ENCODE data around the gene ITGB2.

The ITGB2 gene

DNA sequence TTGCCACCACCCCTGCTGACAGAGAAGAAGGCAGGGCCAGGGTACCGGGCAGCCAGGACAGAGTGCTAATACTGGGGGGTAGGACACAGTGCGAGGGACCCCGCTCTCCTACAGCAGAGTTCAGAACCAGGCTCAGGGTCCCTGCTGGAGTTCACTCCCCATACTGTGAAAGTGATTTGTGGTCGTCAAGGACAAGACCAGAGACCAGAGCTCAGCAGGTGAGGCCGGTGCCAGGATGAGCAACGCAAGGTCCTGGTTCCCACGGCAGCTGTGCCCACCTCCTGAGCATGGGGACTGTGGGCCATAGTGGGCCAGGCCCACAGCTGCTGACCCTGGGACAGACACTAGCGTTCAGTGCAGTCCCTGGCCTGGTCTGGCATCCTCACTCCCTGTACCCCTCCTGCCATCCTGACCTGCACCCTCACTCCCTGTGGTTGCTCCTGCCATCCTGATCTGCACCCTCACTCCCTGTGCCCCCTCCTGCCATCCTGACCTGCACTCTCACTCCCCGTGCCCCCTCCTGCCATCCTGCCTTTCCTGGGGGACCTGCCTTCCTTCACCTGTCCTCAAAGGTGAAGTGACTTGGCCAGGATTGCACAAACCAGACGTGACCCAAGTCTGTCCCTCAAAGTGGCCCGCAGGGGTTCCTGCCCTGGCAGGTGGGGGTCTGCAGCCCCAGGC is 33.4 kb downstream of the ITGB2 start:
- H2BK15ac ChIP-seq (ENCODE audit: low read length) = no peak overlapping the region
- WGBS, 2 donors (ENCODE audit: extremely low coverage in 2 of 2, insufficient read length in 2 of 2, insufficient replicate concordance in 1 of 2) = no CpG with 5 or more reads among the region's 11 CpGs
- peak overlapping the region; percentile 56 for H2AK5ac ChIP-seq (ENCODE audit: low read depth, low read length)
- H4K91ac ChIP-seq (ENCODE audit: low read depth, low read length, poor library complexity) = no peak overlapping the region
- peak overlapping the region; percentile 30 for H2BK12ac ChIP-seq (ENCODE audit: low read length)
- H3K27ac ChIP-seq (replicated peaks; ENCODE audit: low read length) = no peak overlapping the region
- no peak overlapping the region for H2AFZ ChIP-seq (ENCODE audit: low read length)
- peak overlapping the region; percentile 82 for H3K14ac ChIP-seq (ENCODE audit: low read length)
- no peaks in the 10 kb centered on the region for H3K9me3 ChIP-seq (replicated peaks in 1 of 2; ENCODE audit: control insufficient read depth in 2 of 2, insufficient read depth in 1 of 2, low read depth in 1 of 2, low read length in 2 of 2)
- H2BK120ac ChIP-seq (ENCODE audit: low read depth, low read length) = no peak overlapping the region
- H3K4me3 ChIP-seq (ENCODE audit: low read length in 2 of 2) = peak overlapping the region in 1 of 2 donors; percentile 56
- peak overlapping the region; percentile 28 for H3K18ac ChIP-seq (ENCODE audit: low read length)
- peaks cover 9% of the 10 kb centered on the region for H3K79me1 ChIP-seq (ENCODE audit: low read depth, low read length)
- peak overlapping the region; percentile 93 for H2BK5ac ChIP-seq (ENCODE audit: low read length)
- no peaks in the 10 kb centered on the region for H3K4me1 ChIP-seq (ENCODE audit: control insufficient read depth in 2 of 2, insufficient read depth in 1 of 2, low read depth in 1 of 2, low read length in 2 of 2)
- no peak overlapping the region for H4K8ac ChIP-seq (ENCODE audit: low read depth, low read length)
- H3K9ac ChIP-seq (ENCODE audit: low read depth, low read length, poor library complexity) = peak overlapping the region; percentile 12
- no peak overlapping the region for H3K4ac ChIP-seq (ENCODE audit: low read length)
- no peak for DNase-seq (ENCODE audit: low spot score)
- no peaks in the 10 kb centered on the region for H3K36me3 ChIP-seq (replicated peaks in 1 of 2; ENCODE audit: control insufficient read depth in 2 of 2, insufficient read depth in 2 of 2, low read length in 2 of 2)
- peak overlapping the region; percentile 89 for H3K23ac ChIP-seq (ENCODE audit: low read depth, low read length, poor library complexity)
- no peak overlapping the region for H3K4me2 ChIP-seq (ENCODE audit: insufficient read depth, low read length, poor library complexity, severe bottlenecking)
- H3K27me3 ChIP-seq (ENCODE audit: control insufficient read depth in 3 of 3, insufficient read depth in 3 of 3, low read depth in 1 of 3, low read length in 3 of 3) = peaks cover 0 to 58% (median 0%) of the 10 kb centered on the region in 3 experiments

DNA sequence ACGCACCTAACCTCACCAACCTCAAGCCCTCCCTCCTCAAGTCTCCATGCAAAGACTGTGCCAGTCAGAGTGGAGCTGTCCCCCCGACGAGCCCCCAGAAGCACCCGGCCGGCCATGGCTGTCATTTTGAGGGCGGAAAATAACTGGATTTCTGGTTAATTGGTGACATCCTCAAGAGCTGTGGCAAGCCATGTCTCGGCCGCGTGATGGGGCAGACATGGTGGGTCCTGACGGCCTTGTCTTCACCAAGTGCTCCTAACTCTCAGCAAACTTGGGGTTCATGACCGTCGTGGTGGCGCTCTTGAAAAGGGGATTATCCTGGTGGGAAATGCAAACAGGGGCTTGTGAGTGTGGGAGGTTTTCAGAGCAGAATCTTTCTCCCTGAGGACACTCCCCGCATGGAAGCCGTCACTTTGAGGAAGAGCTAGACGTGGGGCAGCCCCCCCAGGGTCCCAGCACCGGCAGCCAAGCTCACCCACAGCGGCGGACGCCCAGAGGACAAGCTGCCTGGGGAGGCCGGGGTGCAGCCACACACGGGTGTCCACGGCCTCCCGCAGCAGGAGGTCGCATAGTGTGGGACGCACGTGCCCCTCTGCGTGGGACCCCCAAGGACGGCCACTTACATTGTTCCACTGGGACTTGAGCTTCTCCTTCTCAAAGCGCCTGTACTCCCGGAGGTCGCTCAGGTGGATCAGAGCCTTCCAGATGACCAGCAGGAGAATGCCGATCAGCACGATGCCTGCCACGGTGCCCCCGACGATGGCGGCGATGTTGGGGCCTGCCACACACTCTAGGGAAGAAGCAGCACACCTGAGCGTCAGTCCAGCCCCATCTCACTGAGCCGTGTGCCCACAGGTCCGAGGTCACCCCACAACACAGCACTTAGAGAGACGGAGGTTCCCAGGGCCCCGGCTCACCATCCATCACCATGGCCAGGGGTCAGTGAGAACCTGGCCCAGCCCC is 34.3 kb downstream of the ITGB2 start:
- Histone ChIP-seq H3K23ac (ENCODE audit: low read depth, low read length, poor library complexity) (peak overlapping the region; percentile 85), H3K79me1 (ENCODE audit: low read depth, low read length) (peaks cover 9% of the 10 kb centered on the region), H3K4me3 (ENCODE audit: low read length in 2 of 2) (no peak overlapping the region), H4K8ac (ENCODE audit: low read depth, low read length) (no peak overlapping the region), H2BK15ac (ENCODE audit: low read length) (no peak overlapping the region), H2AFZ (ENCODE audit: low read length) (no peak overlapping the region), H3K9me3 (replicated peaks in 1 of 2; ENCODE audit: control insufficient read depth in 2 of 2, insufficient read depth in 1 of 2, low read depth in 1 of 2, low read length in 2 of 2) (no peaks in the 10 kb centered on the region), H2BK5ac (ENCODE audit: low read length) (peak overlapping the region; percentile 93), H2AK5ac (ENCODE audit: low read depth, low read length) (peak overlapping the region; percentile 56), H3K14ac (ENCODE audit: low read length) (peak overlapping the region; percentile 90), H4K91ac (ENCODE audit: low read depth, low read length, poor library complexity) (no peak overlapping the region), H2BK120ac (ENCODE audit: low read depth, low read length) (no peak overlapping the region), H3K27ac (replicated peaks; ENCODE audit: low read length) (no peak overlapping the region), H3K18ac (ENCODE audit: low read length) (peak overlapping the region; percentile 71), H3K9ac (ENCODE audit: low read depth, low read length, poor library complexity) (no peak overlapping the region), H2BK12ac (ENCODE audit: low read length) (peak overlapping the region; percentile 90), H3K4ac (ENCODE audit: low read length) (no peak overlapping the region), H3K4me2 (ENCODE audit: insufficient read depth, low read length, poor library complexity, severe bottlenecking) (no peak overlapping the region), H3K27me3 (ENCODE audit: control insufficient read depth in 3 of 3, insufficient read depth in 3 of 3, low read depth in 1 of 3, low read length in 3 of 3) (peaks cover 0 to 55% (median 0%) of the 10 kb centered on the region in 3 experiments), H3K4me1 (ENCODE audit: control insufficient read depth in 2 of 2, insufficient read depth in 1 of 2, low read depth in 1 of 2, low read length in 2 of 2) (no peaks in the 10 kb centered on the region), H3K36me3 (replicated peaks in 1 of 2; ENCODE audit: control insufficient read depth in 2 of 2, insufficient read depth in 2 of 2, low read length in 2 of 2) (no peaks in the 10 kb centered on the region)
- WGBS, 2 donors (ENCODE audit: extremely low coverage in 2 of 2, insufficient read length in 2 of 2, insufficient replicate concordance in 1 of 2) = no CpG with 5 or more reads among the region's 44 CpGs
- no peak for DNase-seq (ENCODE audit: low spot score)

DNA sequence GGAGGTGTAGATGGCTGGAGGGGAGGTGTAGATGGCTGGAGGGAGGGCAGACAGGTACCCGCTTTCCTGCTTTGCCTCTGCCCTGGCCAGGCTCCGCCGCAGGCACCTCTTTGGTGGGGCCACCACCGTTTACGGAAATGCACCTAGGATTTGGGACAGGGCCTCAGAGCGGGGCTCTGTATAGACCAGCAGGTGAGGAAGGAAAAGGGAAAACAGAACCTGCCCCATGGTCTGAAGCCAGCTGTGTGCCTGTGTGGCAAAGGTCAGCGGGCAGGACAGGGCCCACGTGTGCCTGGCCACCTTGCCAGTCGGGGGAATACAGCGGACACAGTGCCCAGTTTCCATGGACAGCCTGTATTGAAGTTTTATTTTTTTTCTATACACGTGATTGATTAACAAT is 35.1 kb downstream of the ITGB2 start:
- Histone ChIP-seq H3K4ac (ENCODE audit: low read length) (no peak overlapping the region), H2BK15ac (ENCODE audit: low read length) (no peak overlapping the region), H2BK5ac (ENCODE audit: low read length) (no peak overlapping the region), H3K14ac (ENCODE audit: low read length) (no peak overlapping the region), H4K91ac (ENCODE audit: low read depth, low read length, poor library complexity) (no peak overlapping the region), H2AFZ (ENCODE audit: low read length) (no peak overlapping the region), H3K79me1 (ENCODE audit: low read depth, low read length) (peaks cover 9% of the 10 kb centered on the region), H3K4me1 (ENCODE audit: control insufficient read depth in 2 of 2, insufficient read depth in 1 of 2, low read depth in 1 of 2, low read length in 2 of 2) (no peaks in the 10 kb centered on the region), H3K9ac (ENCODE audit: low read depth, low read length, poor library complexity) (no peak overlapping the region), H2BK120ac (ENCODE audit: low read depth, low read length) (no peak overlapping the region), H3K4me2 (ENCODE audit: insufficient read depth, low read length, poor library complexity, severe bottlenecking) (no peak overlapping the region), H3K27ac (replicated peaks; ENCODE audit: low read length) (no peak overlapping the region), H3K36me3 (replicated peaks in 1 of 2; ENCODE audit: control insufficient read depth in 2 of 2, insufficient read depth in 2 of 2, low read length in 2 of 2) (no peaks in the 10 kb centered on the region), H3K27me3 (ENCODE audit: control insufficient read depth in 3 of 3, insufficient read depth in 3 of 3, low read depth in 1 of 3, low read length in 3 of 3) (peaks cover 0 to 52% (median 0%) of the 10 kb centered on the region in 3 experiments), H3K9me3 (replicated peaks in 1 of 2; ENCODE audit: control insufficient read depth in 2 of 2, insufficient read depth in 1 of 2, low read depth in 1 of 2, low read length in 2 of 2) (no peaks in the 10 kb centered on the region), H2AK5ac (ENCODE audit: low read depth, low read length) (no peak overlapping the region), H3K4me3 (ENCODE audit: low read length in 2 of 2) (no peak overlapping the region), H3K18ac (ENCODE audit: low read length) (no peak overlapping the region), H3K23ac (ENCODE audit: low read depth, low read length, poor library complexity) (no peak overlapping the region), H4K8ac (ENCODE audit: low read depth, low read length) (no peak overlapping the region), H2BK12ac (ENCODE audit: low read length) (no peak overlapping the region)
- WGBS, 2 donors (ENCODE audit: extremely low coverage in 2 of 2, insufficient read length in 2 of 2, insufficient replicate concordance in 1 of 2) = no CpG with 5 or more reads among the region's 11 CpGs
- no peak for DNase-seq (ENCODE audit: low spot score)

DNA sequence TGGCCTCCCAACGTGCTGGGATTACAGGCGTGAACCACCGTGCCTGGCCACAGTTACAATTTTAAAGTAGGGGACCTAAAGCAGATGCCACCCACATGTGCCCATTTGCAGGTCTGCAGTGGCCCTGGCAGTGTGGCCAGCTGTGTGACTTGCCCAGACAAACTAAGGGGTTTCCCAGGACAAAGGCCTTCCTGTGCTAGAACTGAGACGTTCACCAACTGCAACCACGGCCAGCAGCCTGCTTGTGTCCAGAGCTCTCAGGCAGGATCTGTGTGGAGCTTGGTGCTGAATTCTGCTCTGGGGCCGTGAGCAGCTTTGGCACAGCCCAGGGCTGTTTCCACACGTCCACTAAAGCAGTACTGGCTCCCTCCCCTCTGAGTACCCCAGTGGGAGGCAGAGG is 36.6 kb downstream of the ITGB2 start:
- no peaks in the 10 kb centered on the region for H3K9me3 ChIP-seq (replicated peaks in 1 of 2; ENCODE audit: control insufficient read depth in 2 of 2, insufficient read depth in 1 of 2, low read depth in 1 of 2, low read length in 2 of 2)
- H3K4me3 ChIP-seq (ENCODE audit: low read length in 2 of 2) = peak overlapping the region in 1 of 2 donors; percentile 18
- no CpG with 5 or more reads among the region's 7 CpGs for WGBS, 2 donors (ENCODE audit: extremely low coverage in 2 of 2, insufficient read length in 2 of 2, insufficient replicate concordance in 1 of 2)
- H4K8ac ChIP-seq (ENCODE audit: low read depth, low read length) = no peak overlapping the region
- H3K27ac ChIP-seq (replicated peaks; ENCODE audit: low read length) = no peak overlapping the region
- H2BK5ac ChIP-seq (ENCODE audit: low read length) = no peak overlapping the region
- no peak overlapping the region for H3K14ac ChIP-seq (ENCODE audit: low read length)
- peak overlapping the region; percentile 52 for H2AK5ac ChIP-seq (ENCODE audit: low read depth, low read length)
- no peak overlapping the region for H3K4me2 ChIP-seq (ENCODE audit: insufficient read depth, low read length, poor library complexity, severe bottlenecking)
- H2BK15ac ChIP-seq (ENCODE audit: low read length) = no peak overlapping the region
- H3K23ac ChIP-seq (ENCODE audit: low read depth, low read length, poor library complexity) = no peak overlapping the region
- no peak overlapping the region for H3K4ac ChIP-seq (ENCODE audit: low read length)
- H3K79me1 ChIP-seq (ENCODE audit: low read depth, low read length) = peaks cover 5% of the 10 kb centered on the region
- H4K91ac ChIP-seq (ENCODE audit: low read depth, low read length, poor library complexity) = no peak overlapping the region
- H3K27me3 ChIP-seq (ENCODE audit: control insufficient read depth in 3 of 3, insufficient read depth in 3 of 3, low read depth in 1 of 3, low read length in 3 of 3) = peaks cover 0 to 48% (median 0%) of the 10 kb centered on the region in 3 experiments
- no peaks in the 10 kb centered on the region for H3K4me1 ChIP-seq (ENCODE audit: control insufficient read depth in 2 of 2, insufficient read depth in 1 of 2, low read depth in 1 of 2, low read length in 2 of 2)
- no peak overlapping the region for H3K18ac ChIP-seq (ENCODE audit: low read length)
- no peaks in the 10 kb centered on the region for H3K36me3 ChIP-seq (replicated peaks in 1 of 2; ENCODE audit: control insufficient read depth in 2 of 2, insufficient read depth in 2 of 2, low read length in 2 of 2)
- no peak overlapping the region for H2AFZ ChIP-seq (ENCODE audit: low read length)
- H2BK120ac ChIP-seq (ENCODE audit: low read depth, low read length) = no peak overlapping the region
- DNase-seq (ENCODE audit: low spot score) = no peak
- H3K9ac ChIP-seq (ENCODE audit: low read depth, low read length, poor library complexity) = no peak overlapping the region
- no peak overlapping the region for H2BK12ac ChIP-seq (ENCODE audit: low read length)
